Measurements from ENCODE around the gene ZMIZ1.

ZMIZ1 gene

GRCh38 chr10:79178614-79179163 lies 109.9 kb downstream of the ZMIZ1 start:
- FAIRE-seq: no peak

GRCh38 chr10:79179164-79179956 lies 110.6 kb downstream of the ZMIZ1 start:
- FAIRE-seq: no peak

DNA sequence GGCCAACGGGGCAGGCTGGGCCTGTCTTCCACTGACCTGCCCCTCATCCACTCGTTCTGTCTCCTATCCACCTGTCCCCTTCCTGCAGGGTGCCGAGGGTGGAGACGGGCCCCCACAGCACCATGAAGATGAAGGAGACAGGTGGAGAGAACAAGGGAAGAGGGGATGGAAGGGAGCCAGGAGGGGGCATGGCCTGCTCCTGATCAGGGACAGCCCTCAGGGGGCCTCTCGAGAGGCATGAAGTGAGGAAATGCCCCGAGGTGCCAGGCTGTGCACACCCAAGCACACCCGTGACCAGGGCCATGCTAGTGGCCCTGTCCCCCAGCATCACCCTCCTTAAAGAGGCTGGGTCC lies 111.2 kb downstream of the ZMIZ1 start:
- FAIRE-seq: no peak

GRCh38 chr10:79180414-79181221 lies 111.9 kb downstream of the ZMIZ1 start:
- no peak for FAIRE-seq

GRCh38 chr10:79181227-79181626 lies 112.5 kb downstream of the ZMIZ1 start:
- no peak for FAIRE-seq

GRCh38 chr10:79181698-79182521 lies 113.1 kb downstream of the ZMIZ1 start:
- FAIRE-seq: no peak

GRCh38 chr10:79182781-79183467 lies 114.2 kb downstream of the ZMIZ1 start:
- no peak for FAIRE-seq

- no peak for FAIRE-seq
Measured at GRCh38 chr10:79183468-79183865, 114.7 kb downstream of the ZMIZ1 start.

DNA sequence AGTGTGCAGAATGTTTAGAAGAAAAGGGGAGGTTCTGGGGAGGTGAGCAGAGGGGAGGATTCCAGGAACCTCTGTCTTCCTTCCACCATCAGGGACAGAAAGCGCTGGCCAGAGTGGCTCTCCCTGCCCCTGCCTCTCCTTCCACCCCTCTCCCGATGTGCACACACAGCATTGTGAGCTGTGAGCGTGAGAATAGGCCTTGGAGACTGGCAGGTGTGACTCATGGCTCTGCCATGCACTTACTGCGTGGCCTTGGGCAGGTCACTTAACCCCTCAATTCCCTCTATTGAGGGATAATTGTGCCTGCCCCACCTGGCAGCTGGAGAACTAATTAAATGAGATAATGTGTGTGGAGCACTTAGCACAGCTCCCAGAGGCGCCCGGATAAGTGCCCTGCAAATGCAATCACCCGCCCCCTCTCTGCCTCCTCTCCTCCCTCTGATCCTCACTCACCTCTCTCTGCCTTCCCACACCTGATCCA lies 115.4 kb downstream of the ZMIZ1 start:
- no peak for FAIRE-seq

DNA sequence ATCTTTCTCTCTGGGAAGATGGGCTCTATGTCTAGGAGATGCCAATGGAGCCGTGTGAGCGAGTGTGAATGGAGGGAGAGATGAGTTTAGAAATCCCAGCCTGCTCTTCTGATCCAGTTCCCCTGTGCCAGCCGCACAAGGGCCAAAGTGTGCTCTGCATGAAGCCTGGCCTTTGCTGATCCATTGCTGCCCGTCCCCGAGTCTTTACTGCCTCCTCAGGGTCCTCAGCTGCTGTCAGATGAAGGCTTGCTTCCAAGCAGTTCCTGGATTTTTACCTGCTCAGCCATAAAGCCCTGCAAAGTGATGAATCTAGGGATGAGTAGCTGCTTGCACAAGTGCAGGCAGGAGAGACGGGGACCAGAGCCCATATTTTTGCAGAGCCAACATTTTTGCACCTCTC lies 115.9 kb downstream of the ZMIZ1 start:
- FAIRE-seq: no peak

DNA sequence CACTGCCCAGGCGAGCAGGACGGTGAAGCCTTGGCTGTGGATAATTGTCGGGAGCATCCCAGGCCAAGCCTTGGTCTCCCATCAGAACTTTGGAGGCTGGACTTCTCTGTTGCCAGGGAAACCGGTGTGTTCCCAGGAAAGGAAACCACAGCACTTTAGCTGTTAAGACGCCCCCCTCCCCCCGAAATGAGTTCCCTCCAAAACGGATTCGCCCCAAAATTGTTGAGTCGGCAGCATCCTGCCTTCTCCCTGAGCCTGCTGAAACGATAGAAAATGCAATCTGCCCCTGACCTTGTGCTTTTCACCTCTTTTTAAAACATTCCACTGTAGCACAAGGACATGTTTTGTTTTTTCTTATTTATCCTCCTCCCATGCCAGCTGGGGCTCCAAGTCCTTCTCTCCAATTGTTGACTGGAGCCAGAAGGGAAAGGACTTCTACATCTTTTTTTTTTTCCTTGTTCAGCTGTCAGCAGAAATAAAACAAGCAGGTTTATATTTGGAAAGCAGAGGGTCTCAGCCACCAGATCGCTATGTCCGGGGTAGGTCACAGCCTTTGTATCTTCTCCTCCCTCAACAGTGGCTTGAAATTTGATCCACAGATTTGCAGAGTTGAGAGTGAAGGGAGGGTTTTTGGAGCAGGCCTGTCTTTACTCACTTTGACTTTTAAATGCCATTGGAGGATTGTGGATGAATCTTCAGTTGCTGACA lies 116.5 kb downstream of the ZMIZ1 start:
- FAIRE-seq: no peak

- no peak for FAIRE-seq
Measured at GRCh38 chr10:79185796-79186374, 117.1 kb downstream of the ZMIZ1 start.

DNA sequence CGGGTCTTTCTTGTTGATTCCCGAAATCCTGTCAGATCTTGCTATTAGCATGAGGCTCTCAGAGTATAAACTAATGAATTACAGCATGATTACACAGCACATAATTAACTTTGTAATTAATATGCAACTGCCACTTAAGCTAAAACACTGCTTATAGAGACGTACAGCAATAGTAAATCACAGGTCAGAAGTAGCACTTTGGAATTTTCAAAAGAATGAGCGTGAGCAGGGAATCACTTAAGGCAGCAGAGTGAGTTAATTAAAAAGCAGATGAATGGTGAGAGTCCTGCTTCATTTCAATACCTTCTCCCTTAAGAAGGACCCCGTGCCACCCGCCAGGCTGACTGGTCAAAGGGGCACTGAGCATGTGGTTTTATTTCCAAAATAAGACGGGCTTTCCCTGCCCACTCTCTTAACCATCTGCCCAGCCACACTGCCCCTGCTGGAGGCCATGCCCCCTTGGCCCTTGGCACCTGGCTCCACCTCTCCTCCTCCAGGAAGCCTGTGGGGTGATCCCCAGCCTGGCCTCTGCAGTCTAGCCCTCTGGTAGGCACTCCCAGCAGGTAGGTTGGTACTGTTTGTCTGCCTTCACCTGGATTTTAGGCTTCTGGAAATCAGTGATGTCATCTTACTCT lies 117.8 kb downstream of the ZMIZ1 start:
- FAIRE-seq: no peak

DNA sequence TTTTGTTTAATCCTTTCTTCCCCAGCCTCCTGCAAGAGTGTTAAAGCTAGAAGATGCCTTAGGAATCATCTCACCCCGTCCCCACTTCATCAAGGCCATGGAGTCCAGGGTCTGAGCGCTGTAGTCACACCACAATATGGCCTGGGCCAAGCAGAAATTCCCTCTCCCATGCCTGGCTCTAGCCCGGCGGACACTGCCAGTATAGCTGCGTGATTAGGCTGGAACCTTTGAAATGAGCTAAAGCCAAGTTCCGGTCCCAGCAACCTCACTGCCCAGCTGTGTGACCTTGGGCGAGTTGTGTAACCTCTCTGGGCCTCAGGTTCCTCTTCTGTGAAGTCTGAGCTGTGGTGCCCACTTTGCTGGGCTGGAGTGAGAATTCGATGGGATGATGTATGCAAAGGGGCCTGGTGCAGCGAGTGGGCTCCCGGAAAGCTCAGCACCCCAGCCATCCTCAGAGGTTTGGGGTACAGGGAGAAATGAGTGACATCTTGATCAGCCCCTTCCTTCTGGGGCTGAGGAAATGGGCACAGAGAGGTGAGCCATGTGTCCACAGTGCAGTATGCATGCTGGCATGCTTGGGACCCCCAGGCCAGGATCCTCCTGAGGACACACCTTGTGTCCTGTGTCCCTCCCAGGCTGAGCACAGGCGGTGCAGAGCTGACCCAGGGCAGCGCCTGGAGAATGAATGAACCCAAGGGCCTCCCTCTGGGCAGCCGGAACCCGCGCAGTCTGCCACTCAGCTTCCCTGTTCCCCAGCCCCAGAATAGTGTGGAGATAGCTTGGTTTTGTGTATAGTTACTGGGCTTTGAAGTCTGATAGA lies 118.6 kb downstream of the ZMIZ1 start:
- FAIRE-seq: no peak

- FAIRE-seq: no peak
Measured at GRCh38 chr10:79188154-79188965, 119.6 kb downstream of the ZMIZ1 start.

GRCh38 chr10:79189181-79189580 lies 120.4 kb downstream of the ZMIZ1 start:
- FAIRE-seq: no peak

DNA sequence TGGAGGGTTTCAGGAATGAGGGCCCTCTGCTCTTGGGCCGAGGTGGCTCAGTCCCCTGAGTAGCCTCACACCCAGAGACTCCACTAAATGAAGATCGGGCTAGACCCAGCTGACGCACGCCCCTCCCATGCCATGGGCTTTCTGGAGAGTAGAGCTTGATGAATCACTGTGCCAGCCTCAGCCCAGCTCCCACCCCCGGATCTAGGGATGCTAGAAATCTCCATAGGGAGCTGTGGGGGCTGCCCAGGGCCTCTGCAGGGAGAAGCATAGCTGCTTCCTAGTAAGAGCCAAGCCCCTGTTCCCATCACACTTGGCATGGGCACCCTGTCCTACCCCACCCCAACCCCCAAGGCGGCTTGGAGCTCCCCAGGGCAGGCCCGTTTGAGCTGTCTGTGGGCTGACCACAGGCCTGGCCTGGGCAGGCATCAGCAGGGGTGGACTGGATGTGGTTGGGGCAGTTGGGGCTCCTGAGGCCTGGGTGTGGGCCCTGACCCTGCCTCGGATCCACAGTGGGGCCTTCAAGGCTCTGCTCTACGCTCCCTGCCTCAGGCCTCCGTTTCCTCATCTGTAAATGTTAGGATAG lies 121.2 kb downstream of the ZMIZ1 start:
- no peak for FAIRE-seq

GRCh38 chr10:79190740-79191261 lies 122.0 kb downstream of the ZMIZ1 start:
- no peak for FAIRE-seq
